Stimulated activated CD4-positive, alpha-beta T cell treated with anti-CD3 and anti-CD28 coated beads, Interleukin-12 subunit alpha, Interleukin-12 subunit beta, amount 100 ng/mL, for 24 hours (primary cell): Measurements from ENCODE around the gene DHRS4L2.
"Not testable (repeated sequence)": the region's sequence is repeated elsewhere in the genome, so short reads cannot be mapped to it uniquely, and the experiment has no call there.

Experiments
- DNase-seq, 2 experiments: peaks; one replicate each; pipeline ENCODE4 v3.0.0-alpha.2; 2020; ENCODE audit warnings: low read depth in 2 of 2

Gene DHRS4L2

DNA sequence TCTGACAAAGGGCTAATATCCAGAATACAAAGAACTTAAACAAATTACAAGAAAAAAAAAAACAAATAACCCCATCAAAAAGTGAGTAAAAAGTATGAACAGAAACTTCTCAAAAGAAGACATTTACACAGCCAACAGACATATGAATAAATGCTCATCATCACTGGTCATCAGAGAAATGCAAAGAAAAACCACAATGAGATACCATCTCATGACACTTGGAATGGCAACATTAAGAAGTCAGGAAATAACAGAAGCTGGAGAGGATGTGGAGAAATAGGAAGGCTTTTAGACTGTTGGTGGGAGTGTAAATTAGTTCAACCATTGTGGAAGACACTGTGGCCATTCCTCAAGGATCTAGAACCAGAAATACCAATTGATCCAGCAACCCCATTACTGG is 30.2 kb downstream of the DHRS4L2 start:
- DNase-seq: not testable (repeated sequence)

DNA sequence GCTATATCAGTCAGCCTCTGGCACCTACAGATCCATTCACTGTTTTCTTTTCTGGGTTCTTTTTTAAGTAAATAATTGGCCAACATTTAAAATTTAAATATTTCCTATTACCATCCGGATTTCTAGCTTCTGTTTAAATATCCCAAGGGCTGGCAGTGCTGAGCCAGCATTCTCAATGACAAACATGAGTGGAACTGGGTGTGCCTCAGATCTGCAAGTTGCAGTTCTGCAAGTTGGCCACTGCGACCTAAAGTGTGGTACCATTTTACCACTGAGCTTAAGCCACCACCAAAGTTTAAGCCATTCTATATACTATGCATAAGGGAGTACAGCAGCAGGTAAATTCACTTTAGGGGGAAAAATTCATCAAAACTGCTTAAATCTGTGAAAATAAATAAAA is 31.2 kb downstream of the DHRS4L2 start:
- DNase-seq: not testable (repeated sequence)

DNA sequence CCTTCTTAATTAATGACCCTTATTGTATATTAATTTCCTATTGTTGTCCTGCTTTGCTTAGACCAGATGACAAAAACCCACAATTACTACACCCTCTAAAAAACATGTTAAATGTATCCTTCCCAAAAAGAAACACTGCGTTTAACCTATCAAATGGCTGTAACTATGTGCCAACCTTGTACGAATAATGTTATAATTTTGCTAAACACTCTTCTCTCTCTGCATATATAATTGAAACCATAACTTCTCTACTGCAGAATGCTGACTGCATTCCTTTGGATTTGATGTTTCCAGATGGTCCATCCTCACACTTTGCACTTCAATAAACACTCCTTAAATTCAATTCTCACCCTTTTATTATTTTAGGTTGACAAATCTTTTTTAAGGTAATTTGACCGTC is 31.8 kb downstream of the DHRS4L2 start:
- DNase-seq: not testable (repeated sequence)

DNA sequence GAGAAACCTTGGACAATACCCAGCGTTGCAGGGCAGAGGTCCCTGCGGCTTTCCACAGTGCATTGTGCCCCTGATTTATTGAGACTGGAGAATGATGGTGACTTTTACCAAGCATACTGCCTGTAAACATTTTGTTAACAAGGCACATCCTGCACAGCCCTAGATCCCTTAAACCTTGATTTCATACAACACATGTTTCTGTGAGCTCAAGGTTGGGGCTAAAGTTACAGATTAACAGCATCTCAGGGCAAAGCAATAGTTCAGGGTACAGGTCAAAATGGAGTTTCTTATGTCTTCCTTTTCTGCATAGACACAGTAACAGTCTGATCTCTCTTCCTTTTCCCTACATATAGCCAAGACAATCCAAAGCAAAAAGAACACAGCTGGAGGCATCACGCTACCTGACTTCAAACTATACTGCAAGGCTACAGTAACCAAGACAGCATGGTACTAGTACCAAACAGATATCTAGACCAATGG is 36.2 kb downstream of the DHRS4L2 start:
- not testable (repeated sequence) for DNase-seq

DNA sequence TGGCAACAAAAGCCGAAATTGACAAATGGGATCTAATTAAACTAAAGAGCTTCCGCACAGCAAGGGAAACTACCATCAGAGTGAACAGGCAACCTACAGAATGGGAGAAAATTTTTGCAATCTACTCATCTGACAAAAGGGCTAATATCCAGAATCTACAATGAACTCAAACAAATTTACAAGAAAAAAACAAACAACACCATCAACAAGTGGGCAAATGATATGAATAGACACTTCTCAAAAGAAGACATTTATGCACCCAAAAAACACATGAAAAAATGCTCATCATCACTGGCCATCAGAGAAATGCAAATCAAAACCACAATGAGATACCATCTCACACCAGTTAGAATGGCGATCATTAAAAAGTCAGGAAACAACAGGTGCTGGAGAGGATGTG is 41.0 kb downstream of the DHRS4L2 start:
- not testable (repeated sequence) for DNase-seq

DNA sequence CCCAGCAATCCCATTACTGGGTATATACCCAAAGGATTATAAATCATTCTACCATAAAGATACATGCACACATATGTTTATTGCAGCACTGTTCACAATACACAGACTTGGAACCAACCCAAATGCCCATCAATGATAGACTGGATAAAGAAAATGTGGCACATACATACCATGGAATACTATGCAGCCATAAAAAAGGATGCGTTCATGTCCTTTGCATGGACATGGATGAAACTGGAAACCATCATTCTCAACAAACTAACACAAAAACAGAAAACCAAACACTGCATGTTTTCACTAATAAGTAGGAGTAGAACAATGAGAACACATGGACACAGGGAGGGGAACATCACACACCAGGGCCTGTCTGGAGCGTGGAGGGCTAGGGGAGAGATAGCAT is 42.6 kb downstream of the DHRS4L2 start:
- not testable (repeated sequence) for DNase-seq

DNA sequence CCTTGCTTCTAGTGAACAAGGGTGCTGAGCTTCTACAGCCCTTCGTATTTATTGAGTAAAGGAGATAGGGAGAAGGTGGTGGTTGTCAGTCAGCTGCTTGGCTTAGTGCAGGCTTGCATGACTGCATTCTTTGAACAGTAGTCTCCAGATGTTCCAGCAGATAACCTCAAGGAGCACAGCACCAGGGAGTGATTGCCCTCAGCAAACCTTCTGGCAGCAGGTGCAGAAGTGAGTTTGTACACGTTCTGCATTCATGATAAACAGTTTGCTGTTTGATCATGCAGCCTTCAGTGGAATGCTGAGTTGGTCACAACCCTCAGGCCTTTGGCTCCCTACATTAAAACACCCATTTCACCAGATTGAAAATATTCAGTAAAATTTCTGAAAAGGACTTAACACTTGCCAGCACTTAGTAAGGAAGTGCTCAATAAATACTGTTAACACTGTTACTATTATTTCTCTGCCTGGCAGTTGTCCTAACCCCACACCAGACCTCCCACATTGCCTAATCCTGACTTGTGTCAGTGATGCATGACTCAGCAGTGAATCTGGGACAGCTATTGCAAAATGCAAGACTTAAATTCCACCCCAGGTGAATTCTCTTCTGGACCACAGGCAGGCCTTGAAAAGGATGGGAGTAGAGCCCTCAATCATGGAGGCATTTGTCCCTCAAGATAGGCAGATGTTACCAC is 44.1 kb downstream of the DHRS4L2 start:
- DNase-seq: no peak

DNA sequence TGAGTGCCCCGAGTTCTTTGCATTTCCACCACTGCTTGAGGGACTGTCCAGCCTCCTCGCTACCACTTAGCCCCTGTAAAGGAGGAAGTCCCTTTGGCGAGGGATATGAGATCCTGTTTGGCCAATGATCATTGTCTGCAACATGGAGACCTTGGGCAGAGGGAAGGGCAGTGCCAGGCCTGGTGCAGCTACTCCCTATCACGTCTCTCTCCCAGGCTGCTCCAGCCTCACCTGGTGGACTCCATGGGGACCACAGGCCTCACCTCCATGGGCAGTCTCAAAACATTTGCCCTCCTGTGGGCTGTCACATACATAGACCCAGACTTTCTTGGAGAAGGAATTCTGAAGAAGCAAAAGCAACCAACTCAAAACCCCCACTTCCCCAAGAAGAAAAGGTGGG is 47.0 kb downstream of the DHRS4L2 start:
- not testable (repeated sequence) for DNase-seq

DNA sequence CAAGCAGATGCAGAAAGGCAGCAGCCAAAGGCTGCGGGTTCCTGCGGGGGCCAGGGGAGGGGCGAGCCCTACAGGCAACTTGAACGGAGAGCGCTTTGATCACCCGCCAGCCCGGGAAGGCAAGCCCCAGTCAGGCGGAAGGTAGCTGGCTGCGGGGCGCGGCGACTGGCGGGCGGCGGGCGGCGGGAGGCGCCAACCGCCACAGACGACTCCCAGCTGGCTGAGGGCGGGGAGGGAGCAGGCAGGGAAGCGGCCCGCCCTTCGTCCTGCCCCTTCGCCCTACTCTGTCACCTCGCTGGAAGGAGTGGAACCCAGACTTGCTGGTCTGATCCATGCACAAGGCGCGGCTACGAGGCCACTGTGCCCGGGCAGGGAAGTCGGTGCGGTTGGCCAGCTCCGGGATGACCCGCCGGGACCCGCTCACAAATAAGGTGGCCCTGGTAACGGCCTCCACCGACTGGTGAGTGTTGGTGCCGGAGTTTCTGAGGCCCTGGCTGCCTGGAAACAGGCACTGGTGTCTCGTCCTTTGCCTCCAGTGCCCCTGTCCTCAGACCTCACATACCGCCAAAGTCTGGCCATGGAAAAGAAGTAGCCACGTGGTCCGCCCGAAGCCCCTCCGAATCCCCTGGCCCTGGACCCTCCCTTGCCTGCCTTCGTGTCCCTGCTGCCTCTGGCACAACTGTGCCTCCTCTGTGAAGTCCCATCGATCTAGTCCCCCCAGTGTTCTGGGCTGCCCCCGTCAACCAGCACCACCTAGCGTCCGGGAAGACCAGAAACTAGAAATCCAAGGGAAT is 47.6 kb downstream of the DHRS4L2 start:
- DNase-seq: peak; percentile 45 to 52

DNA sequence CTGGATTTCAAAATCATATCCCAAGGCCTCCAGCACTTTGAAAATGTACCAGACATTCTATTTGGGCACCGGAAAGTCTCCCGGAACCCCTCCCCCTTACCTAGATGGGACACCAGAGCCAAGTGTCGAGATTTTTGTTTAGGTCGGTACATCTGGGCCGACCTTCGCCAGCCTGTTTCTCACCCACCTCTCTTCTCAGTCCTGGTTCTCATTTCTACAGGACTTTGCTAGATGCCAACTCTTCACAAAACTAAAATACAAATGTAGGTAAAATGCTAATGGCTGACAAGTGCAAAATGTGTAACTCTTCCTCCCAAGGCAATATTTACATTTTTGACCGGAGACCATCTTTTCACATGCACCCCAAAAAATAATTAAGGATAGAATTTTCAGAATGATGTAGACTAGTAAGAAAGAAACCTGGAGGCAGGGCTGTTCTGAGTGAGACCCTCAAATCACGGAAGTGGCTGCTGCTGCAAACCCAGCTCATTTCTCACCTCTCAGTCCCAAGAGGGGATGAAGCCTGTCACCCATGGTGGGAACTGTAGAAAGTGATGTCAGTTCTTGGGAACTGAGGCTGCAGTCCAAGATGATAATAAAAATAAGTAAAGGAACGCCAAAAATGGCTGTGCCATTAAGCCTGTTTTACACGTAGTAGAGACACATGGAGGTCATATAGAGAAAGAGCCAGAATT is 48.4 kb downstream of the DHRS4L2 start:
- not testable (repeated sequence) for DNase-seq

DNA sequence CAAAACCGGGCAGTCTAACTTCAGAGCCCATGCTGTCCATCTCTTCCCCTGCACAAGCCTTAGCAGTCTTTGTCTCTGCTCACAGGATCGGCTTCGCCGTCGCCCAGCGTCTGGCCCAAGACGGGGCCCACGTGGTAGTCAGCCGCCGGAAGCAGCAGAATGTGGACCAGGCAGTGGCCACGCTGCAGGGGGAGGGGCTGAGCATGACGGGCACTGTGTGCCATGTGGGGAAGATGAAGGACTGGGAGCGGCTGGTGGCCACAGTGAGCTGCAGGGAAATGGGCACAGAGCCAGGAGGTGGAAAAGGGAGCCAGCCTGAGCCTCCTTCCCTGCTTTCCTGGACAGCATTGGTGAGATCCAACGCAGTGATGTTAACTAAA is 48.9 kb downstream of the DHRS4L2 start:
- no peak for DNase-seq

DNA sequence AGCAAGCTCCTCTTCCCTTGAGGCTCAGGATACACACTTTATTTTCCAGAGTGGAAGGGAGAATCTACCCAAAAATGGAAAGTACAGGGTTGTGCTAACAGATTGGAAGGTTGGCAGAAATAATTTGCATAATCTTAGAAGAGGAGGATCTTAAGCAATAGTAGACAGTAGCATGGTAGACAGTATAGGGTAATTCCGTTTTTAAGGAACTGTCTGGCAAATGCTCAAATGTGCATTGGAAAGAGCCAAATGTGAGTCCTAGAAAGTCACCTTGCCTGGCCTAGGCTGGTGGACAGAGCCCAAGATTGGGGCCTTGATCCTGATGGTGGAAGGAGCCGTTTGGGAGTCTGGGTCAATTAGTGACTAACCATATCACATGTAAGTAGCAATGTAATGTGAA is 50.0 kb downstream of the DHRS4L2 start:
- DNase-seq: no peak

DNA sequence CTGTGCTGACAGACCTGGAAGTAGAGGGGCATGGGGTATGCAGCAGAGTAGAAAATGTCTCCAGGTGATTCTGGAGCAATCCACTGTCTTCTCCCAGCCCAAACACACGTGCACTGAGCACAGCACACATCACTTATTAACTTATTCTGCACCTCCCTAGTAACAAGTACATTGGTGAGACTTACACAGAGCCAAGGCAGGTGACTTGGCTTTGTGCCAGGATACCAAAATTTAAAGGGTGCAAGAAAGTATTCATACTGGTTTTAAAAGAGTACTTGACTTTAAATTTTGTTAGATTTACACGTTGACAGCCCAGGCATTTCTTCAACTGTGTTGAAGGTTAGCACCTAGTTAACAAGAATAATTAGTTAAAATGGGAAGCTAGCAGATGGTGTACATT is 52.0 kb downstream of the DHRS4L2 start:
- DNase-seq: no peak

DNA sequence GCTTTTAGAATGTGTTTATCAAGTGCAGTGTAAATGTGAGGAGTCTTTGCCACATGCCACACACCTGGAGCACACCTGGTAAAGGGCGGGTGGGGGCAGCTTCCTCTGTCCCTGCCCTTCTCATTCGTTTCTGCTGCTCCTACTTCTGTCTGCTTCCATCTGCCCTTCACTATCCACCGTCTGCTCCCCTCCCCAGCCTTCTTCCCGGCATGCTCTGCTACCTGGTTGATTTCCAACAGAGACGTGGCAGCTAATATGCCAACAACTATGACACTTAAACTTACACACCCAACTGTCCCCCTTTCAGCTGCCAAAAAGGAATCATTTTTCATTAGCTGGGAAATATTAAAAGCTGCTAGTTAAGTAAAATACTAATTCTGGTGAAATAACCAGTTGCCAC is 54.0 kb downstream of the DHRS4L2 start:
- no peak for DNase-seq

DNA sequence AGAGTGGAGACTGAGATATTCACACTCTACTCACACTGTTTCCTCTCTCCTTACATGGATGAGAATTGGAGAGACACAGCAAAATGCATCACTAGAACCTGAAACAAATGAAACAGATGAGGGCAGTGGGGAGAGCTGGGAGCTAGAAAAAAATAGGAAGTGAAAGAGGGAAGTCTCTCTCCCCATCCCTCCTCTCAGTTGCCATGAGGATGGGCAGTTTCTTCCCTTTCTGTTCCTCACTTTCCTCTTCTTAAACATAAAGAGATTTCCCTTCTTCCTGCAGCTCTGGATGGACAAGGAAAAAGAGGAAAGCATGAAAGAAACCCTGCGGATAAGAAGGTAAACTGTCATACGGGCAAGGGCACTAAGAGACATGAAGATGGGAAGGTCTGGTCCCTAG is 60.3 kb downstream of the DHRS4L2 start:
- DNase-seq: not testable (repeated sequence)

DNA sequence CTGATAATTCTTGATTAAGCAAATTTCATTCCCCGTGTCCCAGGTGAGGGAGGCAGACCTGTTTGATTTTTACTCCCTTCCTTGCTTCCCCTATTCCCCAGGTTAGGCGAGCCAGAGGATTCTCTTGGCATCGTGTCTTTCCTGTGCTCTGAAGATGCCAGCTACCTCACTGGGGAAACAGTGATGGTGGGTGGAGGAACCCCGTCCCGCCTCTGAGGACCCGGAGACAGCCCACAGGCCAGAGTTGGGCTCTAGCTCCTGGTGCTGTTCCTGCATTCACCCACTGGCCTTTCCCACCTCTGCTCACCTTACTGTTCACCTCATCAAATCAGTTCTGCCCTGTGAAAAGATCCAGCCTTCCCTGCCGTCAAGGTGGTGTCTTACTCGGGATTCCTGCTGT is 62.0 kb downstream of the DHRS4L2 start:
- not testable (repeated sequence) for DNase-seq

DNA sequence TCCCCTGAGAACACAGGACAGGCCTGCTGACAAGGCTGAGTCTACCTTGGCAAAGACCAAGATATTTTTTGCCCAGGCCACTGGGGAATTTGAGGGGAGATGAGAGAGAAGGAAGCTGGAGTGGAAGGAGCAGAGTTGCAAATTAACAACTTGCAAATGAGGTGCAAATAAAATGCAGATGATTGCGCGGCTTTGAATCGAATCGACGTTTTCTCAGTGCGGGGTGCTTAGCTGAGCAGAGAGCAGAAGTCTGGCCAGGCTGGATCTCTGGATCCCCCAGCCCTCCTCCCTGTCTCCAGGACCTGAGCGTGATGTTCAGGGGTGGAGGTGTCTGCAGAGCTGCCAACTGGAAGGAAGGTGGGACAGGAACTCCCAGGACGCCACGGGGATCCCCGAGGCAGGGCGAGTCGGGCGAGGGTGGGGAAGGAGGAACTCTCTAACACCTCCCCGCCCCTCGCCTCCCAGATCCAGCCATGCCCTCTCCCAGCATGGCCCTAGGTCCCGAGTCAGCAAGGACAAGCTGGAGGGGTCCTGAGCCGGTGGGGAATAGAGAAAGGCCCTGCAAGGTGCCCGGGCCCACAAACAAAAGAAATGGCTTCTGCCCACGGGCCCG is 62.6 kb downstream of the DHRS4L2 start:
- DNase-seq: no peak

DNA sequence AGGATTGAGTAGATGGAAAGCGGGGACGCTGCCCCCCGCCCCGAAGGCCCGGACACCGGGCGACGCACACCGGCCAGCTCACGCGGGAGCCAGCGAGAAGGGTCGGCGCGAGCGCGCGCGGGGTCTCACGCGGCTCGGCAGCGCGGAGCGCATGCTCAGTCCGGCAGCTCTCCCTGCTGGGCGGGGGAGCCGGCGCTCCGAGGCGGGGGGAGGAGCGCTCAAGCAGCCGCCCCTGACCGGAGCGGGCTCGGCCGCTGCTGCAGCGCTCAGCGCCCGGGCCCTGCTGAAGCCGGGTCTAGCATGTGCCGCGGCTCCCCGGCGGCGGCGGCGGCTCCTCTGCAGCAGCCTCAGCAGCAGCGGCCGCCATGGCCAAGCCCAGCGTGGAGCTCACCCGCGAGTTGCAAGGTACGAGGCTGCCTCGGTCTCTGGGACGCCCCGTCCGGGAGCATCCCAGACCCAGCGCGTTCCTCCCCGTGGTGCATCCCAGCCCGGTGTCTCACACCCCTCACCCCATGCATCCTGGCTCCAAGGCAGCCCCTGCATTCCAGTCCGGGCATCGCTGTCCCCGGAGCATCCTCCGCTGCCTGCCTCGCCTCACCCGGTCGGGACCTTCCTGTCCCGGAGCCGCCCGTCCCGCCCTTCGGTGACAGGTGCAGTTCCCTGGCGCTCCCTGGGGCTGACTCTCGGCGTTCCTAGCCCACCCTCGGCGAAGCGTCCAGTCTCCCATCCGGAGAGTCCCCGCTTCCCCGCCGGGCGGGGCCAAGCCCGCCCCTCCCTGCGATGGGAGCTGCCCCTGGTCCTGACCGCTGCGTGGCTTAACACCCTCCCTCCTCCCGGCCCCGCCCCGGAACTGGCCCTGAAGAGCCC is 63.3 kb downstream of the DHRS4L2 start, which contains the start of gene CARMIL3:
TSS of gene CARMIL3 (plus strand) at position 221 of the 867 bp plus-strand sequence. CDS start at position 366, 145 bp downstream.
- peak; percentile 21 to 46 for DNase-seq

DNA sequence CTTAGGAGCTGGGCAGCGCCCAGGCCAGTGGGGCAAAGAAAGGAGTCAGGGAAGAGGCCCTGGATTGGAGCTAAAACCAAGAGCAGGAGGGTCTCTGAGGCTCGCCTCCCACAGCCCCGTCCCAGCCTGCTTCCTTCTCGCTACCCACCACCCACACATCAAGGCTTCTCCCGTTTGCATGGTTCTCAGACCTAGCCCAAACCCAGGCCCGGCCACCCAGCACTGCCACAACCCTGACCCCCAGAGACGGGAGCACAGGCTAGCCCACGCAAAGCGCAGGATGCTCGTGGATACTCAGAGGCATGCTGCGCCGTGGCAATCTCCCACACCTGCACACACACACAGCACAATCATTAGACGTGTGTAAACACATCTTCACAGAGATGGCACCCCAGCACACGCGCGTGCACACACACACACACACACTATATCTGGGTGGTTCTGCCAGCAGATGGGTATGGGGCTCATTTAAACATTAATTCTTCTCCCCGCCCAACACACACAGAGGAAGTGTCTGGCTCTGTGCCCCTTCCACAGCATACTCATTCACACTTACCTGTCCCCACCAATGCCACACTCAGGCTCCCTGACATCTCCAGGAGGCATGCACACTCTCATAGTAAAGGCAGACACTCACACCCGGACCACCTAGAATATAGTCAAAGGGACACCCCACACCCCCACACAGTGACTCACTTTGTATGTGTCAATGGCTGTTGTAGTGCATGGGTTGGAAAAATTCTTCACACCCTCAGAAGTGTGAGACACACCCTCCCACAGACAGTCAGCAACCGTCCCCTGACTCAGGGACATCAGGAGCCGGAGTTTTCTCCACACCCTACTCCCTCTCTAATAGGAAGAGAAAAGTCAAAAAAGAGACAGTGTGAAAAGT is 64.2 kb downstream of the DHRS4L2 start:
- peak; percentile 48 to 51 for DNase-seq
